Inflammatory macrophage treated with lipopolysaccharide for 4 hours (primary cell): Measurements from ENCODE around the gene USB1.

Experiments used
- DNase-seq: peaks from one replicate; pipeline ENCODE4 v3.0.0-alpha.2; 2020

The USB1 gene

DNA sequence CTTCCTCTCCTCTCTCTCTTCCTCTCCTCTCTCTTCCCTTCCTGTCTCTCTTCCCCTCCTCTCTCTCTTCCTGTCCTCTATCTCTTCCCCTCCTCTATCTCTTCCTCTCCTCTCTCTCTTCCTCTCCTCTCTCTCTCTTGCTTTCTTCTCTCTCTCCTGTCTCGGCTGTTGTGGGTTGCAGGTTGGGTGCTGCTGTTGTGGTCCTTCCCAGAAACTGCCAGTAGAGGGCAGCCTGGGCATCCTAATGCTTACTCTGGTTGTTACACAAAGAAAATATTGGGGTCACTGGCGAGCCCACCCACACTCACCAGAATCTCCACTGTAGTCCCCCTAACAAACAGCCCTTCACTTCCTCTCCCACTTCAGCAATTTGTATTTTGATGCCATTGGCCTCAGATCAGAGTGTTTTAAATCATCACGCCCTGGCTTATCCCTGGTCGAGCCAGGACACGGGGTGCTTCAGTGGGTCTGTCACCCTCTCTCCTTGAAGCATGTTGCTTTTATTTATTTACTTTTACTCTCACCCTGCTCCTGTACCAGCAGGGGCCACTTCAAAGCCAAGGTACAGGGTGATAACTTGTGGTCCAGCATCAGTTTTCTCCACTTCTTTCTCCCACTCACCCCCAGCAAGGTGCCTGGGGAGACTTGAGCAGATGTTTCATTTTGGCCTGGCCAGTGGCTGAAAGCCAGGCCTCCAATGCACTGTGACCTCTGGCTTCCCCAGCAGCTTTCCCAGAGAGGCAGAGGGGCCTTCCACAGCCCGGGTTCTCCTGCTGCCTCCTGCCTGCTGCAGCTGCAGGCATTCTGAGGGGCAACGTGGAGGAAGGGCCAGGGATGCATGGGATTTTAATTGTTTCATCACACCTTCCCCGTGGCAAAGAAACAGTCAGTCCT, 19.7 kb downstream of the USB1 start:
- peak; percentile 29 for DNase-seq

GRCh38 chr16:58021661-58022551, 20.7 kb downstream of the USB1 start:
- no peak for DNase-seq

GRCh38 chr16:58022601-58023371, 21.6 kb downstream of the USB1 start:
- DNase-seq, result no peak

GRCh38 chr16:58024486-58025350, 23.5 kb downstream of the USB1 start:
- DNase-seq, result peak; percentile 16

GRCh38 chr16:58025351-58026138, 24.3 kb downstream of the USB1 start, which contains the start of gene MMP15:
TSS of gene MMP15 (plus strand) at chr16:58025754. CDS start at chr16:58026351, 597 bp downstream.
- DNase-seq, result peak; percentile 16

DNA sequence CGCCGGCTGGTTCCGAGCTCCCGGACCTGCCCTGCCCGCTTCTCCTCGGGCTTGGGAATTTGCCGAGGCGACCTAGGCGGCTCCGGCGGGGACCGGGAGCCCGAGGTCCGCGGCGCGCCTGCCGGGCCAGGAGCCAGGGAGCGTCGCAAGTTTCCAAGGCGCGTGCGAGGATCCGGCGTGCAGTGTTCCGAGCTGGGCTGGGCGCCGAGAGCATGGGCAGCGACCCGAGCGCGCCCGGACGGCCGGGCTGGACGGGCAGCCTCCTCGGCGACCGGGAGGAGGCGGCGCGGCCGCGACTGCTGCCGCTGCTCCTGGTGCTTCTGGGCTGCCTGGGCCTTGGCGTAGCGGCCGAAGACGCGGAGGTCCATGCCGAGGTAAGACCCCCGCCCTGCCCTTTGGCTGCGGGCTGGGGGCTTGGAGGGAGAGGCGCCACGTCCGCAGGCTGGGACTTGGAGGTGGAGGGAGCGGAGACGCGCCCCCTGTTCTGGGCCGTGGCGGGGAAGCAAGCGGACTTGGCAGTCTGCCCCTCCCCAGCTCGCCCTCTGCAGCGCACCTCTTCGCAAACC, 25.0 kb downstream of the USB1 start:
- DNase-seq, result peak; percentile 37

DNA sequence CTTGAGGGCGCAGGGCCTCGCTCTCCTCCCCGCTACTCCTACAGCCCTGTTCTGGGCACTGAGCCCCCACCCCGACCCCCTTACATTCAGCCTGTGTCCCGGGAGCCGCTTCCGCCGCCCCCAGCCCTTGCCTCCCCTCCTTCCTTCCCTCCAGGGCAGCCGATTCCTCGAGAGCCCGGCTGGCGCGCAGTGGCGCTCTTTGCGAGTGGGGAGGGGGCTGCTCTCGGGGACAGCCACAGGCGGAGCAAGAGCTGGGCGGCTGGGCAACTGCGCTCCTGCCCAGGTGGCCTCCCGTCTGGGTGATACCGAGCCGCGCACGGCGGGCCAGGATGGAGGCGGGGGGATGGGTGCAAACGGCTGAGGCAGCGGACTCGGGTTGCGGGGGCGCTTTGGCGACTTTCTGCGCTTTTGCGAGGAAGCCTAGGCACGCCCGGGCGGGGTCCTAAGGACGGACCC, 25.5 kb downstream of the USB1 start:
- no peak for DNase-seq

DNA sequence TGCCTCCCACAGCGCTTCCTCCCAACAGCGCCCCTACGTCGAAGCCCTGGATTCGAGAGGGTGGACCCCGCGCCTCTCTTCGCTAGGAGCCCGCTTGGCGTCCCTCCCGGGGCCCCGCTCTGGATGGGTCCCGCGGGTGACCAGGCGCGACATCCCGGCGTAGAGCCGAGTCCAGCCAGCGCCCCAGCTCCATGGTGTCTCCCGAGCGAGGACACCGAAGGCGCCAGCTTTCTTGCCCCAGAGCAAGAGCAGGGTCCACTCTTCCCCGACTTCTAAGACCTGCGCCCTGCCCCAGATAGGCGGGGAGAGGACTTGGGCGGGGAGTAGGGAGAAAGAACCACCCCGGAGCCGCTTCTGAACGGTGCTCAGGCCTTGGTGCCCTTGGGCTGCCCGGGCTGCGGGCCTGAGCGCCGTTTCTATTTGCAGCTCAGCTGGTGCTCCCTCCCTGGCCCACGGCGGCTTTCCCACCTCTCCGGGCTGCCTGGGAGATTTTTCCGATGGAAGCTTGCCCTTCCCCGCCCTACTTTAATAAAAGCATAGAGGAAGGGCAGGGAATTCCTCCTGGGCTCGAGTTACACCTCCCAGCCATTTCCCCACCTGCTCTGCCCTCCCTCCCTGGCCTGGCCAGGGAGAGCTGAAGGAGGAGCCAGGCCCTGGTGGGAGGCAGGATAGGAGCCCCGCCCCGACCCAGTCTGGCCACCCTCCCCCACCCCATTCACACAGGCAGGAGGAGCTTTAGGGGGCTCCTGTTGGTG, 26.1 kb downstream of the USB1 start:
- DNase-seq, result no peak

- no peak for DNase-seq
Measured at GRCh38 chr16:58027916-58028455, 26.8 kb downstream of the USB1 start.

DNA sequence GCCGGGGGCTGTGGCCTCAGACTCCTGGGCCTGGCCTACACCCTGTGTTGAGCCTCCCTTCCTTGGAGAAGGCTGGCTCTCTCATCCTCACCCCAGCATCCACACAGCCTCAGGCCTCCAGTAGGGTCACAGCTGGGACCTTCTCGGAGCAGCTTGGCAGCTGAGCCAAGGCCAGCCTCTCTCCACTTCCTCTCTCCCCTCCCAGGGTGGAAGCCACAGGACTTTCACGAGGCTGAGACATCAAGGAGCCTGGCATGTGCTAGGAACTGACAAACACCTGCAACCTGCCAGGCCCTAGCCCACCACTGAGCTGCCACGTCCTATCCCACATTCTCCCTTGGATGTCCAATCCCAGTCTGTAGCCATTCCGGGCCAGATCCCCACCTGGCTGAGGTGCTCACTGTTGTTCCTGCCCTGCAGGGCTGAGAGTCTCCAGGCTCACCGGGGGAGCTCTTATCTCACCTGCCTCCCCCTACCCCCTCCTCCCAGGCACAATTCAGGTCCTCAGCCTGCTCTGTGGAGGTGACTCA, 27.4 kb downstream of the USB1 start:
- no peak for DNase-seq

GRCh38 chr16:58029410-58029809, 28.2 kb downstream of the USB1 start:
- no peak for DNase-seq

DNA sequence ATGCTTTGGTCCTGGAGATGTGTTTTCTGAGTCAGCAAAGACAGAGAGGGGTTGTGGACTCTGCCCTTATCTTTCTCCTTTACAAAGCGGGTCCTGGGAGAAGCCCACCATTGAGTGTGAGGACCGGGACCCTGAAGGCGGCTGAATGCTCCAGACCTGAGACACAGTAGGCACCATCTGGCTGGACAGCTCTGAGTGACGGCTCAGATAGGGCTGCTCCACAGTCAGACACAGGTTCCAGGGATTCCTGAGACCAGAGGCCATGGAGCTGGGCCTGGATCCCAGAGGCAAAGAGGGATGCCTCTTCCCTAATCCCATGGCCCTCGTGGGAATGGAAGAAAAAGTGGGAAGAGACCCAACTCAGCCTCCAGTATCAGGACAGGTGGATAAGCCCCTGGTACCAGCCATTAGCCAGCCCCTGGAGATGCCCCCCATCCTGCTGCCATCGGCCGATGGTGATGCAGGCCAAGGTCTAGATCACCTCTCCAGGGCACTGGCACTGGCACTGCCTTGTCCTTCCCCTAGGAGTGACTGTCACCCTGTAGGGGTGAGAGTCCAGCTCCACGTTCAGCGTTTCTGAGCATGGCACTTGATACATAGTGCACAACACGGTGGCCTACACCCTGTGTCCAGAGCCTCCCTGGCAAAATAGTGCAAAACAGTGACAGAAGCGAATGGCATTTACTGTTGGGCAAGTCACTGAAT, 29.1 kb downstream of the USB1 start:
- no peak for DNase-seq

GRCh38 chr16:58031016-58031800, 30.0 kb downstream of the USB1 start:
- DNase-seq, result no peak

DNA sequence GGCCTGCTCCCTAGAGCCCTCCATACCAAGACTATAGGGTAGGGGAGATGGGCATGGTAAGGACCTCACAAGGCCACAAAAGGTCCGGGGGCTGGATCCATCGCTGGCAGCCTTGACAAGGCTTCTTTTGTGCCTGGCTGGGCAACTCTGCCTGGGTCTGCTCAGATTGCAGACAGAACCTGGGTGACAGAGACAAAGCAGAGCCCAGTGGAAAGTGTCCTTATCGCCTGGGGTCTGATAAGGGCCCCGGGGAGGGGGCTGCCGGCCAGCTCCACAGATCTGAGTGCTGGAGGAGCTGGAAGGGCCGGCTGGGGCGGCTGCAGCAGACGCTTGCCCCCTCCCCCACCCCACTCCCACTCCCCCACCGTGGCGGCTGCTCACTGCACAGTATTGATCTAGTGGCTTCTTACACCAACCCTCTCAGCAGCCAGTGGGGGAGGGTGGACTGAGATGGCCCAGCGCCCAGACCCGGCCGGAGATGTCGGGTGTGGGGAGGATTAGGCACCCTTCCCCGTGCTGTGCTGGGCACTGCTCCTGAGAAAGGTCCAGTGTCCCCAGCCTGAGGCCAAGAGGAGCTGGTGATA, 31.6 kb downstream of the USB1 start:
- DNase-seq, result no peak

DNA sequence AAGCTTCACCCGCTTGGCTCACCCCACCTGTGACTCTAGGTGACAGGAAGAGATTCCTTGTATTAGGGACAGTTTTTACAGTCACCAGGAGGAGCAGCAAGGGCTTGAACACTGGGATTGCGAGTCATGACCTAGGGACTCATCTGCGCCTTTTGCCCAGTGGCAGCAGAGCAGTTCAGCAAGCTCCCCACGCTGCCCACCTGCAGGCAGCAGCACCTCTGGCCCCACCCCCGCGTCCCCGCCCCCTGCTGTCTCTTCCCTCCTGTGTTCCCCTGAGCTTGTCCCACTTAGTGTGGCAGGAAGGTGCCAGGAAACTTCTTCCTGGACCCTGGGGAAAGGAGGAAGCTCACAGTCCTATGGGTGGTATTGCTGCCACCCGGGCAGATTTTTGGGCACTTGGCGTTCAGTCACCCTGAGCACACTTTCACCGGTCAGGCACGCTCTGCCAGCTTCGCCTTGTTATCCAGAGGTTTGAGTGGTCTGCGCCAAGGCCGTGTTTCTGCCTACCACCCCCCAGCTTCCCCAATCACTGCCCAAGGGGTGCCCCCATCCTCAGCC, 33.0 kb downstream of the USB1 start:
- DNase-seq, result no peak

DNA sequence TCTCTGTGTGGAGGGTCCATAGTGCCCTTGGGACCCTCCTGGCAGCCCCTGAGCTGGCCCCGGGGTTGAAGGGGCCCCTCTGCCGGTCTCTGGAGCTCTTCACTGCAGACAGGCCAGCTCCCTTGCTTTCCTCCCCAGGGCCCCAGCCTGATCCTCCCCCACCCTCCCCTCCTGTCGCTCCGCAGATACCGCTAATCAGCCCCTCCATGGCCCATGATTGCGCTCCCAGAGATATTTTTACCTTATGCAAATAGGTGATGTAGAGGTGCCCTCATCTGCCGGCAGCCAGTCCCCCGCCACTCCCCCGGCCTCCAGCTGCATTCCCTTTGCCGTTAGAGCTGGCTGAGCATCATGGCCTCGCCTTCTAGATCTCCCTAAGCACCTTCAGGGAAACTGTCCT, 33.6 kb downstream of the USB1 start:
- no peak for DNase-seq
